Calu3 (cell line): ENCODE data around the gene MKNK1. TPM values are rescaled to one million over a fixed set of nuclear protein-coding genes. Genes with fewer than 3 reads are reported as not detected.

Experiments
- BruUV-seq: library from RNA; stranded (reverse); fragments of 400-500 nt; replicated peaks from 2 replicates; lab custom pipeline; 2021; lab: Mats Ljungman, UMichigan
- CTCF ChIA-PET: fragments of 300-600 bp; sonication (Branson Sonifier 250); formaldehyde crosslinking; loops from one replicate; lab custom pipeline; 2022; ENCODE audit warnings: antibody characterized with exemption; lab: Charles Lee
- DNase-seq: peaks from one replicate; pipeline ENCODE4 v3.0.0; 2022
- H3K27ac Mint-ChIP-seq: one replicate; pipeline ENCODE4 v1.8.0; 2022; ENCODE audit warnings: mixed read lengths; ENCODE audit not compliant: unreplicated experiment
- H3K27me3 Mint-ChIP-seq: one replicate; pipeline ENCODE4 v1.8.0; 2022; ENCODE audit warnings: mixed read lengths; ENCODE audit not compliant: unreplicated experiment
- H3K36me3 Mint-ChIP-seq: one replicate; pipeline ENCODE4 v1.8.0; 2022; ENCODE audit warnings: mild to moderate bottlenecking, moderate library complexity, mixed read lengths; ENCODE audit not compliant: insufficient read depth, unreplicated experiment
- H3K4me1 Mint-ChIP-seq: one replicate; pipeline ENCODE4 v1.8.0; 2022; ENCODE audit warnings: mild to moderate bottlenecking, low read depth, mixed read lengths; ENCODE audit not compliant: unreplicated experiment
- H3K4me3 Mint-ChIP-seq: one replicate; pipeline ENCODE4 v1.8.0; 2022; ENCODE audit warnings: mild to moderate bottlenecking, low read depth, moderate library complexity, mixed read lengths; ENCODE audit not compliant: unreplicated experiment
- H3K9me3 Mint-ChIP-seq: one replicate; pipeline ENCODE4 v1.8.0; 2022; ENCODE audit warnings: low read depth, mixed read lengths; ENCODE audit not compliant: unreplicated experiment
- intact Hi-C: fragments of 100-400 bp; cut with micrococcal nuclease; formaldehyde crosslinking; loops from one replicate; pipeline ENCODE4 v1.10.0; 2022; ENCODE audit not compliant: unreplicated experiment
- total RNA-seq: library from RNA; stranded (reverse); gene quantifications from 2 replicates; pipeline ENCODE4 v1.2.3, GENCODE V29; 2022
- TF ChIP-seq, protein P1 (sequence below): fragments of 200-600 bp; IDR thresholded peaks from one replicate; pipeline ENCODE4 v1.8.0; 2022; ENCODE audit warnings: antibody characterized with exemption; ENCODE audit not compliant: unreplicated experiment

The MKNK1 gene
- total RNA-seq, 1 experiment from 2014 or later = 29.6 TPM

DNA sequence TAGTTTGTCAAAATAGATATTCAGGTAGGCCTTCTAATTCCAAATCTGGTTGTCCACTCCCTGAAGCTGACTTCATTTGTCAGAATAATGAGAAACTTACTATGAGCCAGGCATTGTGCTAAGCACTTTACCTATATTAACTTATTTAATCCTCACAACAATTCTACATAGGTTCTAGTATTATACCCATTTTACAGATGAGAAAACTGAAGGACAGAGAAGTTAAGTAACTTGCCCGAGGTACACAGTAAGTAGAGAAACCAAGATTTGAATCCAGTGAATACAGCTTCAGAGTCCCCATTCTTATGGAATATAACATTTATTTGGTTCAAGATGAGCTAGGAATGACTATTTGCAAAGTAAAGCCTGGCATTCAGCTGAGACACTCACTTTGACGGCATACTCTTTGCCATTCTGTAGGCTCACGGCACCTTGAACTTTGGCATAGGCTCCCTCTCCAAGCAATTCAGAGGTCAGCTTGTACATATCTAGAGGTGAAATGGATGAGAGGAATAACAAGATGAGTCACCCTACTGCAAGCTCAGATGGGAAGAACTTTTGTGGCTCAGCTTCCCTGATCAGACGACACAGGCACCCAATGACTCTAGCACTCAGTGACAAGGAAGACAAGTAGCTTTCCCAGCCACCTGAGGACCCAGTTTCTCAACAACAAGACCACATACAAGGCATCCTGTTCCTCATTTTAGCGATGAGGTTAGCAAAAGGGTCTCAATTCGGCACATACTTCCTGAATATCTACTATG, 23.7 kb downstream of the MKNK1 start:
- no peak overlapping the region for H3K27ac Mint-ChIP-seq
- intact Hi-C loops = no loop called here
- no peaks in the 10 kb centered on the region for H3K27me3 Mint-ChIP-seq
- no TSS peak for BruUV-seq
- CTCF ChIA-PET = no interaction called here
- no peak overlapping the region for H3K4me3 Mint-ChIP-seq
- TF ChIP-seq, protein P1, sequence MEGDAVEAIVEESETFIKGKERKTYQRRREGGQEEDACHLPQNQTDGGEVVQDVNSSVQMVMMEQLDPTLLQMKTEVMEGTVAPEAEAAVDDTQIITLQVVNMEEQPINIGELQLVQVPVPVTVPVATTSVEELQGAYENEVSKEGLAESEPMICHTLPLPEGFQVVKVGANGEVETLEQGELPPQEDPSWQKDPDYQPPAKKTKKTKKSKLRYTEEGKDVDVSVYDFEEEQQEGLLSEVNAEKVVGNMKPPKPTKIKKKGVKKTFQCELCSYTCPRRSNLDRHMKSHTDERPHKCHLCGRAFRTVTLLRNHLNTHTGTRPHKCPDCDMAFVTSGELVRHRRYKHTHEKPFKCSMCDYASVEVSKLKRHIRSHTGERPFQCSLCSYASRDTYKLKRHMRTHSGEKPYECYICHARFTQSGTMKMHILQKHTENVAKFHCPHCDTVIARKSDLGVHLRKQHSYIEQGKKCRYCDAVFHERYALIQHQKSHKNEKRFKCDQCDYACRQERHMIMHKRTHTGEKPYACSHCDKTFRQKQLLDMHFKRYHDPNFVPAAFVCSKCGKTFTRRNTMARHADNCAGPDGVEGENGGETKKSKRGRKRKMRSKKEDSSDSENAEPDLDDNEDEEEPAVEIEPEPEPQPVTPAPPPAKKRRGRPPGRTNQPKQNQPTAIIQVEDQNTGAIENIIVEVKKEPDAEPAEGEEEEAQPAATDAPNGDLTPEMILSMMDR = no peak
- no peaks in the 10 kb centered on the region for H3K9me3 Mint-ChIP-seq
- H3K4me1 Mint-ChIP-seq = no peaks in the 10 kb centered on the region
- peaks cover 12% of the 10 kb centered on the region for H3K36me3 Mint-ChIP-seq
- no peak for DNase-seq

DNA sequence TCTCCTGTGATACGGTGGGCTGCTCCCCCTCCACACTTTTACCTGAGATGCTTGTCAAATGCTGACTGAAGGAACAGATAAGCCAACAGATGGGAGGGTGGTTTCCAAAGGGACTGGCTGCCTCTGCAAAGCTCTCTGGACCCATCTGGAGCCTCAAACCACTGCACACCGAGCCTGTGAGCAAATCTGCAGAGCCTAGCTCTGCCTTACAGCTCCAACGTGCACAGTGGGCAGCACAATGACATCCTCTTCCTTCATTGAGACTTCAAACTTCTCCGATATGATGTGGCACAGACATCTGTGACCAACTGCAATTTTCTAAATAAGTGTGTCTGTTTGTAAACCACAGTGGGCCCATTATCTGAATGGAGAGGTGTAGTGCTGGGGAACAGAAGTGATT, 26.4 kb downstream of the MKNK1 start:
- no peak for DNase-seq
- Mint-ChIP-seq H3K27ac (no peak overlapping the region), H3K36me3 (peaks cover 12% of the 10 kb centered on the region), H3K4me3 (no peak overlapping the region), H3K9me3 (no peaks in the 10 kb centered on the region), H3K4me1 (no peaks in the 10 kb centered on the region), H3K27me3 (no peaks in the 10 kb centered on the region)
- CTCF ChIA-PET = no interaction called here
- intact Hi-C loops = no loop called here
- TF ChIP-seq, protein P1 = no peak
- no TSS peak for BruUV-seq

DNA sequence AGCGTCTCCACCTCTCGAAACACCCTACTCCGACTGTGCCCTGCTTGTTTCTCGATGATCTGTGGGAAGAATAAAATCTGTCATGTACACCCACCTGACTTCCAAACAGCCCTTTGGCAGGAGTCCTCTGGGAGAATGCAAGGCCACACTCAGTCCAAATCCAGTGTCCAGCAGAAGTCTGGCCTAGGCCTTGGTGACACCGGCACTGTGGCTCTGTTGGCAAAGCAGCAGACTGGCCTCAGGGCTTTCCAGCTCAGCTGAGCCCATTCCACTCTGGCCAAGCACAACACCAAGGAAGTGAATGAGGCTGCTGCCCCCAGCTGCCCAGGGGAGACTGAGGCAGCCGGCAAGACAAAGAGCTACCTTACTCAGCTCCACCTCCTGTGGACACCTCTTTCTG, 27.5 kb downstream of the MKNK1 start:
- CTCF ChIA-PET = no interaction called here
- no TSS peak for BruUV-seq
- no peak for DNase-seq
- no peaks in the 10 kb centered on the region for H3K27me3 Mint-ChIP-seq
- H3K27ac Mint-ChIP-seq = no peak overlapping the region
- no peaks in the 10 kb centered on the region for H3K9me3 Mint-ChIP-seq
- TF ChIP-seq, protein P1 = no peak
- peaks cover 12% of the 10 kb centered on the region for H3K36me3 Mint-ChIP-seq
- intact Hi-C loops = no loop called here
- H3K4me1 Mint-ChIP-seq = no peaks in the 10 kb centered on the region
- H3K4me3 Mint-ChIP-seq = no peak overlapping the region

DNA sequence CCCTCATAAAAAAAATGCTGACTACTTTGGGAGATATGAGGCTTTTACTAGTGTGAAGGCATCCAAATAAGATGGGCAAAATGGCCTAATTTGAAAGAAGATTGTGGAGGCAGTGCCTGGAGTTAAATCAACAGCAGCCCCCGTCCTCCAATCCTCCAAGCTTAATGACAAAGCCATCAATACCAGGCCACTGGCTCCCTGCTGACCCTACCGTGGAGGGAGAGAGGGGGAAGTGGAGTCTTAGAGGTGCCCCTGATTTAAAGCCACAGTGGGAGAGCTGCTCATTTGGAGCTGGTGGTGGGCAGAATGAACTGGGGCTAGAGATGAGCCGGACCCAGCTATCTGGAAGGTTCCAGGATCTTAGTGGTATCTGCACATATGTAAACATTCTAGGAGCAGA, 28.3 kb downstream of the MKNK1 start:
- no peak overlapping the region for H3K4me3 Mint-ChIP-seq
- CTCF ChIA-PET = no interaction called here
- peaks cover 6% of the 10 kb centered on the region for H3K36me3 Mint-ChIP-seq
- H3K27ac Mint-ChIP-seq = no peak overlapping the region
- no peak for DNase-seq
- TF ChIP-seq, protein P1 = no peak
- no TSS peak for BruUV-seq
- H3K27me3 Mint-ChIP-seq = no peaks in the 10 kb centered on the region
- H3K4me1 Mint-ChIP-seq = no peaks in the 10 kb centered on the region
- no peaks in the 10 kb centered on the region for H3K9me3 Mint-ChIP-seq
- intact Hi-C loops = no loop called here
